Activated effector memory CD4-positive, alpha-beta T cell treated with Interleukin-2 at 50 U/mL for 16 hours (primary cell): Measurements from ENCODE around the gene APBA1.

Experiments used
- DNase-seq: peaks from one replicate; pipeline ENCODE4 v3.0.0-alpha.2; 2020

Gene APBA1

DNA sequence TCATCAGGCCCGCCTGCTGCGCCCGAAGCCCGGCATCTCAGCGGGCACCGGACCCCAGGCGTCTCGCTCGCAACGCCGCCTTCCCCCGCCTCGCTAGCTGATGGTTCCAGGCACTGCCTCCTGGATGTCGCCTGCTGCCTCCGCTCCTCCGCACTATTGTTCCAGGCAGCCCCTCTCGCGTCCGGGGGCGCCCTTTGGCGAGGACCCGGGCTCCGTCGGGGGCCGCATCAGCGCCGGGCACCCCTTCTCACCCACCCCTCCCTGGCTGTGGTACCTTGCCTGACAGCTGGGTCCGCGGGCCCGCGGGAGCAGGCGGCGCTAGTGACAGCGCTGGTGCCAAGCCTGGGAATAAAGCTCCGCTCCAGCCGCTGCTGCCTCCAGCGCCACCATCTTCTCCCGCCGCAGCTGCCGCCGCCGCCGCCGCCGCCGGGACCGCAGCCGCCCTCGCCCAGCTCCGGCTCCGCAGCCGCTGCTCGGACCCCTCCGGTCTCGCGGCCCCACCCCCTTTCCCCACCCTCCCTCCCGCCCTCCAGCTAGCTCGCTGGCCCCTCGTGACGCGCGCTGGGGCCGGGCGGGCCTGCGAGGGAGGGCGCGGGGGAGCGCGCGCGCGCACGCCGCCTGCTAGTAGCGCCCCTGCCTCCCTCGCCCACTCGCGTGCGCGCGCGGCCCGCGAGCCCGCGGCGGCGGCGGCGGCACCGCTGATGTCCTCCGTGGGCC, at the start of gene APBA1:
Gene APBA1 (minus strand): TSS at position 493 of the 717 bp plus-strand sequence.
- peak; percentile 28 for DNase-seq

DNA sequence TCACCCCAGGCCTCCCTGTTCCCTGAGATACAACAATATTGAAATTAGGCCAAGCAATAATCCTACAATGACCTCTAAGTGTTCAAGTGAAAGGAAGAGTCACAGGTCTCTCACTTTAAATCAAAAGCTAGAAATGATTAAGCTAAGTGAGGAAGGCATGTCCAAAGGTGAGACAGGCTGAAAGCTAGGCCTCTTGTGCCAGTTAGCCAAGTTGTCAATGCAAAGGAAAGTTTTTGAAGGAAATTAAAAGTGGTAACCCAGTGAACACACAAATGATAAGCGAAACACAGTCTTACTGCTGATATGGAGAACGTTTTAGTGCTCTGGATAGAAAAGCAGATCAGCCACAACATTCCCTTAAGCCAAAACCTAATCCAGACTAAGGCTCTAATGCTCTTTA, 47.8 kb upstream of the APBA1 start:
- DNase-seq, result no peak

DNA sequence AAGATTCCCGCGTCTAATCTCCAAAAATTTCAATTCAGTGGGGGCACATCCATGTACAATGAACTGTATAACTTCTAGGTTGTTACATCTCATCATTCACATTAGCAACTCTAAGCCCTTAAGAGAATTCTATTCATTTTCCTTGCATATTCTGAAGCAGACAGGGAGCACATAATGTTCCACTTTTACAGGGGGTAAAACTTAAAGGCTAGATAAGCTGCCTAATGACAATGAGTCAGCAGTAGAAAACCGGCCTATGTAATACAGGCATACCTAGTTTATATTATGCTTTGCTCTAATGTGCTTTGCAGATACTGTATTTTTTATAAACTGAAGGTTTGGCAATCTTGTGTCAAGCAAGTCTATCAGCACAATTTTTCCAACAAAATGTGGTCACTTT, 47.2 kb upstream of the APBA1 start:
- DNase-seq, result no peak

DNA sequence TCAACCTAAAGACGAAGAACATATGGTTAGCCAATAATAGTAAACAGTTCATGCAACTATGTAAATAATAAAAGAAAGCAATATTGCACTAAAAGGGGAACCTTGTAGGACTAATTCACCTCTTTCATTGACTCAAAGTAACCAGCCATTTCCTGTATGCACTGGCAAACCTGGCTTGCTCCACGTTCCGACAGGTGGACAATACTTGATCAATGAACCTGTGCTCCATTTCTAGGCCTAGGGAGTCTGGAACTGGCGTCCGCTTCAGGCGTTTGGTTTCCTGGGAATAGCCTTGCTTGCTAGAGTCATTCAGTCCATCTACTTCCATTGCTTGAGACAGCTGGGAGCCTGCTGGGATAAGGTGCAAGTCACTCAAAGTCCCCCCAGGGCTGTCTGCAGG, 46.0 kb upstream of the APBA1 start:
- no peak for DNase-seq

DNA sequence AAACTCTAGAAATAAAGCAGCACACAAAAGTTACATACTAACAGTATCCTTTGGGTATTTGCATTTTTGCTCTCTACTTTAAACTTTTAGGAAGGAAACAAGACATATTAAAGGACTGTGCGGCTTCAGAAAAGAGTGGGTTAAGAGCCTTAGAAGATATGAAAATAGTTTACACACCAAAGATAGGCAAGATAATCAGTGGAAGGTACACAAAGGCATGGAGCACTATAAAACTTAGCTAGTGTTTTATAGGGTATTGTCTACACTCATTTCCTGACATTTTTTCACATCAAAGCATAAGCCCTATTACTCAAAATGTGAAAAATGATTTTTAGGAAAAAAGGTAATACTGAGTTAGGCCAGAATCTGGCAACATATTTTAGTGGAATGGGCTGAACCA, 43.7 kb upstream of the APBA1 start:
- no peak for DNase-seq

DNA sequence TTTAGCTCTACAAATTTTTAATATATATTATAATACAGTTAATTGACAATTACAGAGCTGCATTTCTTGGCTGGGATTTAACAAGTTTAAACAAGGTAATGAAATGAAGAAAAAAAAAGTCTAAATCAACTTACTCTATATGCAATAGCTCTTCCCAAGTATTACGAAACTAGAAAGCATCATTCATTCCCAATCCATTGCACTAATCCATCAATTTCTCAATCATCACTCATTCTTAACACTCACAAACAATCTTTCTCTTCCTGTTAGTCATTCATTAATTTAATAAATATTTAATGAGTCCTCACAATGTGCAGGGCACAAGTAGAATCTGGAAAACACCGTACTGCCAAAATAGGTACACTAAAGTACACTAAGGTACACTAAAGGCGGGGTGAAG, 42.9 kb upstream of the APBA1 start:
- DNase-seq, result no peak

DNA sequence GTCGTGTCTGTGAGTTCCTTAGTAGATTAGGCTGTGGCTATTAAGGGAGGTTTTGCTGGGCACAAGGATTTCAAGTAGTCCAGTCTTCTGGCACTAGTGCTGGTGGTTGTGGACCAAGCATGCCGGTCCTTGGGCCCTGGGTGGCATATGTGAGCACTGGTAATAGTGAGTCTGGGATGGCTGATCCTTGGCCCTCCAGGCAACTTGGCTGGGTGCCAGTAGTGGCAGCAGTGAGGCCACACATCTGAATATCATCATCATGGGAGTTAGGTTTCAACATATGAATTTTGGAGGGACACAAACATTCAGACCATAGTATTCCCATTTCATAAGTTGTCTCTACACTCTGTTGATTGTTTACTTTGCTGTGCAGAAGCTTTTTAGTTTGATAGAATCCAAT, 25.3 kb upstream of the APBA1 start:
- no peak for DNase-seq

DNA sequence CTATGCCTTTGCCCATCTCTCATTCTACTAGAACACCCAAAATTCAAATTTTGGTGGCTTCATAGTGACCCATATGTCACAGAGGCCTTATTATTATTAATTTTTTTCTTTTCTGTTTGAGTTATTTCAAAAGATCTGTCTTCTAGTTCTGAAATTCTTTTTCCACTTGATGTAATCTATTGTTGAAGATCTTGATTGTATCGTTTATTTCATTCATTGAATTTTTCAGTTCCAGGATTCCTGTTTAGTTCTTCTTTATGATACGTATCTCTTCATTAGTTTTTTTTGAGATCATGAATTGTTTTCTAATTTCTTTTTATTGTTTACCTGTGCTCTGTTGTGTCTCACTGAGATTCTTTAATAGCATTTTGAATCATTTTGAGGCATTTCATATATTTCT, 24.6 kb upstream of the APBA1 start:
- DNase-seq, result no peak

DNA sequence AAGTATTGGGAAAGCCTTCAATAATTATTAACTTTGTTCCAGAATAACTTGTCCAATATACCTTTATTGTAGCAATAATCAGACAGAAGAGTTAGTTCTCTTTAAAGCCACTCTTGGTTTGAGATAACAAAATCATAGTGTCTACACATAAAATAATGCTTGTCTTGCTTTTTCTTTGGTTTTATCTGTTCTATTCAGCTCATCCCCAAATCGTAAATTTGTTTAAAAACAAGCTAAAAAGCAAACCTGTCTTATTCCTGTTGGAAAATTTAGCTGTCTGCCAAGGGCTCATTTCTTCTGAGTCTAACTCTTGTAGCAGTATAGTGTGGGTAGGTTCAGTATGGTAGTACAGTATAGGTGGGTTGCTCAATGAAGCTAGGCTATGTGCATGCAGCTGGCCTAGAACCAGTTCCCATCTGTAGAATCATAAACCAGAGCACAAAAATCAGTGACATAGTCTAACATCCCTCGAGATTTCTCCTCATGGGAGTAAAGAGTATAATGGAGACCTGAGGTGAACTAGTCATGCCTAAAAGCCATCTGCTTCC, 17.9 kb upstream of the APBA1 start:
- no peak for DNase-seq

DNA sequence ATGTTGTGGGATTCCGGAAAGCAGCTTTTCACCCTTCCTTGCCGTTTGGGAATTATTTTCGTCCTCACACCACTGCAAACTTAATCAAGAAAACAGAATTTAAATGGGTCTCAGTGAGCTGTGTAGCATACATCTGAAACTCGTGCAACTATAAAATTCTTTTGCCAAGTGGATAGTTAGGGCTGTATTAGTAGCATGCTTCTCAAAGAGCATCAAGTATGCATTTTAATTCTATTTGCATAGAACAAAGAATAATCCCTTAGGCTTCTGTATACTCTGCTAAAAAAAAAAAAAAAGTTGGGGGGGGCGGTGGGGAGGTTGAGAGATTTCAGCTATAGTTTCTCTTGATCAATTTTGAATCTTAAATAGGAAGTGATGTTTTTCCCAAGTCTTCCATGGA, 11.8 kb upstream of the APBA1 start:
- DNase-seq, result no peak

DNA sequence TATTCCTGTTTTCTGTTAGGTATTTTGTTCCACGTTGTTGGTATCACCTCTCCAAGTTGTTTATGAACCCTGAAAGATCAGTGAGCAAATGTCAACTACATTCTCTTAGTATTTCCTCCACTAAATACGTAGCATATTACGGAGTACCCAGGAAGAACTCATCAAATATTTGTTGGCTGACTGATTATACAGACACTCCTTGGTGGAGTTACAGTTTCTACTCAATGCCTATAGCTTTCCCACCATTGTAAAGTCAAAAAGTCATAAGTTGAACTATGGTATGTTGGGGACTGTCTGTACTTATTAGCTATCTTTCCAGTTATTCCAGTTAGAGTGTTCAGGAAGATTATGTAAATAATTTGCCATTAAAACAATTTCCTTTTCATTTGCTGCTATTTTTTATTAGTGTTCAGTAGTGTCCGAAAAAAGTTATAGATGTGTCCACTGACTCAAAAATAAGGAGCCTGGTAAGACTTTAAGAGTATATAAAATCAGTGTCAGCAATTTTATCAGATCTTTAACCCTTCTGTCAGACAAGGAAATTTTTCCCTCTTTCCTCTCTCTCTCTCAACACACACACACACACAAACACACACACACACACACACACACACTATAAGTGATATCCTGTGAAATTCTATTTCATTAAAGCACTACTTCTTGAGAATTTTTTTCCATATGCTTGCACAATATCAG, 6.8 kb upstream of the APBA1 start:
- DNase-seq, result no peak

DNA sequence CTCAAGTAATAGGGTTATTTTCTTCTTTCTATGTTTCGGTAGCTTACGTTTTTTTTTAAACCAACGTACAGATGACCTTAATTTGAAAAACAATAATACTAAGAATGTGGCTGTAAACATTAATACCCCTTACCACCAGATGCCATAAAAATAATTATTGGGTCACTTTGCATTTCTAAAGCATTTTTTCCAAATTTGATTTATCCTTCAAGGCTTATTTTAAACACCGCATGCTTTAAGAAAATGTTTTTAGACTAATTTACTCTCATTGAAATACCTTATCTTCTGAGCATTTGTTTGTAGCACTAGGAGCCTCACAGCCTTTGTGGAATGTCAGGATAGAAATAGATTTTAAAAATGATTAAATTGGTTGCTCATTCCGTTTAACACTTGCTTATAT, 5.8 kb upstream of the APBA1 start:
- DNase-seq, result no peak

DNA sequence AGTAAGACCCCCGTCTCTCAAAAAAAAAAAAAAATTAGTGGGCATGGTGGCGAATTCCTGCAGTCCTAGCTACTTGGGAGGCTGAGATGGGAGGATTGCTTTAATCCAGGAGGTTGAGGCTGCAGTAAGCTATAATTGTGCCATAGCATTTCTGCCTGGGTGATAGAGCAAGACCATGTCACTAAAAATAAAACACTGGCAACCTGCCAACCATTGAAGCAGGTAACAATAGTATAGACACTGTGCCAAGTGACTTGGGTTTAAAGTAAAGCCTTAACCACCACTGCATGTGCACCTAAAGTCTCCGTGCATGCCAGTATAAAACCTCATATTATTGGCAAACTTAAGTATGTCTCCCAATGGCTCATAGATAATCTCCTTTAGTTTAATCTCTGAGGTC, 3.4 kb upstream of the APBA1 start:
- DNase-seq, result no peak

DNA sequence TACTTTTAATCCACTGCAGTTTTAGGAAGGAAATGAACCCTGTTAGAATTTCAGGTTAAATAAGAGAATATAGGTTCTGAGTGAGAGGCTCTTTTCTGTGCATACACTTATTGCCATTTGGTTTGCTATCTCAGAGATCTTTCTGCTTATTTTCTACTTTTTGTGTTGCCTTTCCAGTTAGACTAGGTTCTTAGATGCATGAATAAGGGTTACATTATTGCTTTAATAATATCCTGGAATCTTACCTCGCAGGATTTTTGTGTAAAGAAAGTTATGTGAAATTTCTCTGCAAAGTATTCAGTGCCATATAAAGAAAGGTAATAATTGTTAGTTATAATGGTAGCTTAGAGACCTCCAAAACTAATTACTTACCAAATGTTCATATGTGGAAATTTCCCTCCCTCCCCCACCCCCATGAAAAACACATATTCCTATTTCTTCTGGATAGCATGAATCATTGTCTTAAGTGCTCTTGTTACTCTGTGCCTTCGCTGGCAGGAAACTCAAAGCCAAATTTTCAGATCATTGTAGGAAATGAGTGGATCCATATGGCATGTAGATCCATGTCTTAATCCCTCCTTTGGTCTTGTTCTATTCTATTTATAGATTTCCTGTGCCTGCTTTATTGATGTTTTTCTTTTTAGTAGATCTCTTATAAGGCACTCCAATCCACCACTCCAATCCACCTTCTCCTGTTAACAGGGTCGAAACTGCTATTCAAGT, 2.7 kb upstream of the APBA1 start:
- DNase-seq, result no peak

DNA sequence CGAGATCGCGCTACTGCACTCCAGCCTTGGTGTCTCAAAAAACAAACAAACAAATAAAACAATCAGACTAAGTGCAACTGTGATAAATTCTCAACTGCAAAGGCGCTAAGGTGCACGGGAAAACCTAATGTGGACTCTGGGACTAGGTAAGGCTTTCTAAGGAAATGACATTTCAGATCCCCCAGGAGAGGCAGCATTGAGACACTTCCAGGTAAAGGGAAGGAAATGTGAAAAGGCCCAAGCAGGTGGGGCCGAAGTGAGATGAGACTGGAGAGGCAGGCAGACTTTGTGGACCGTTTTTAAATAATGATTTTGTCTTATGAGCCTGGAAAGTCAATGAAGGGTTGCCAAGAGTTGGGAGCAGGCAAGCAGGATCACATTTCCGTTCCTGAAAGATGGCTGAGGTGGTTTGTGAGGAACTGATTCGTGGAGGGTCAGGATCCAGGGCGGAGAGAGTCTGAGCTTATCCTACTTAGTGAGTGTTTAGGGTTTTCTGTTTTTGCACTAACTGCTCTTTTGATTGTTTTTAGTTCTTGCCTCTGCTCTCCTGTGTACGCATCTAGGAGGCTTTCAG, 2.0 kb upstream of the APBA1 start:
- no peak for DNase-seq

DNA sequence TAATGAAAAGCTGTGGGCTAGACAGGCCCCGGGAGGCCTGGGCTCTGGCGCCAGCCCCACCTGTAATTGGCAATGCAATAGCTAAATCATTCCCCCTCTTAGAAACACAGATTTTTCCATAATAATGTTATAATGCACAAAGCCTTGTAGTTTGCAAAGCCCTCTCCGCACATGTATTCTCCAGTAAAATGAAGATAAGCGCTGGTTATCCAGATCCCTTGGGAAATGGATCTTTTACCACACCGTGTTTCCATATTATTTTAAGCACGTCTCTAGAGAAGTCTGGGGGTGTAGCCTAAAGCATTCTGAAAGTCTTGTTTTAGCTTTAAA, 1.1 kb upstream of the APBA1 start:
- DNase-seq, result no peak

DNA sequence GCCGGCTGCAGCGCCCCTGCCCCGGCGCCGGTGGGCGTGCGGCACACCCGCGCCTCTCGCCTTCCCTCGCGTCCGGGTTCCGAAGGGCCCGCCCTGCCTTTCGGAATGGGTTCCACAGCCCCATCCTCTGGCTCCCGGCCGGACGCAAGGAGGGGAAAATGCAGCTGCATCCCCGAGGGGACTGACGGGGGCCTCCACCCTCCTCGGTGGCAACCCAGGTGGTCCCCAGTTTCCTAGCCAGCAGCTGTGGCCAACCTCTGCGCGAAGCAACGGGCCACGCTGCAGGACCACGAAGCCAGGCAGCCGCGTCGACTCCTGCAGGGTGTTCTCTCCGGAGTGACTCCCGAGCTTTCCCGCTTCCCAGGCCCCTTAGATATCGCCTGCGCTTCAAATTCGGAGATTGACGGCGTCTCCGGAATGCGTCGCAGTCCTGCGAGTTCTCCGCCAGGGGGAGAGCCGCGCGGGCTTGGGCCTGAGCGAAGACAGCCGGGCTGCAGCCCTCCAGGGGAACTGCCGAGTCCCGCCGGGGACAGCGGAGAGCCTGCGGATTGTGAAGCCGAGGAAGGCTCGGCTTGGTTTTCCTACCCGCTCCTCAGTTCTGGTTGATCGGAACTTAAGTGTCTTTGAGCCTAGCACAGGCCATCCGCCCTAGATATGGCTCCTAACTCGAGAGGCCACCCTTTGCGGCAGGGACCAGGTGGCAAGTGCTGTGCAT, 582 bp upstream of the APBA1 start:
- DNase-seq, result peak; percentile 51

DNA sequence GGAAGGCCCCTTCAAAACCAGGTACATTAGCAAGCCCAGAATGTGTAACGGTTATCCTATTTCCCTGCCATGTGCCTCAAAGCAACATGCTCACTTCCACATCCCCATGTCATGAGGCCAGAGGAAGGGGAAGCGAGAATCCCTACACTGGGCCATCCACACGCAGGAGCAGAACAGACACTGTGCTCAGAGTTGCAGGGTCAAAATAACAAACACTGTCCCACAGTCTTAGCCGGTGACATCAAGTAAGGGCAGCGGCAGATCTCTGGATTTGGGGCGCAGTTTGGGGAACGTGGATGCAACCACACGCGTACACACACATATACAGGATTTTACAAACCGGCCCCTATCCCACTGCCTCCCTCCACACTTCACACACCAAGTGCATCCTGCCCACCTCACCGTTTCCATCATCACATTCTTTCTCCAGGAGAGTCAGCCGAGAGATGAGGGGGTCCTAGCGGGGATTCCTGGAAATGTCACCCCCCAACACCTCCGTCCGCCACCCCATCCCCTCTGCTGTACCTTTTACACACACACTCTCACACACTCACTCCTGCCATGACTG, 776 bp downstream of the APBA1 start:
- no peak for DNase-seq

DNA sequence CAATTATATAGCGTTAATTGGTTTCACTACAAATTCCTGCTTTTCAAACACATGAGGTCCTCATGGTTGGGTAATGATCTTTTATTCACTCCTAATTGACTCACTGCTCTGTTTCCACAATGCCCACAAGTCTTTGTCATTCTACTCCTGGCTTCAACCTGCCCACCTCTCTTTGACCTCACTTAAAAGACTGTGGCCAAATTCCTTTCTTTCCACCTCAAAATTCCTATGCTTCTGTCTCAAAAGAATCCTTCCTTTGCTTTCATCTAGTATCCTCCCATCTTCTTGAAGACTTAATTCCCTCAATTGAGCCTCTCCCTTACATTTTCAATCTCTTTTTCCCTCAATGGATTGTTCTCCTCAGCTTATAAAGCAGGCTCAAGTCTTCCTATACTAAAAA, 4.9 kb downstream of the APBA1 start:
- no peak for DNase-seq

DNA sequence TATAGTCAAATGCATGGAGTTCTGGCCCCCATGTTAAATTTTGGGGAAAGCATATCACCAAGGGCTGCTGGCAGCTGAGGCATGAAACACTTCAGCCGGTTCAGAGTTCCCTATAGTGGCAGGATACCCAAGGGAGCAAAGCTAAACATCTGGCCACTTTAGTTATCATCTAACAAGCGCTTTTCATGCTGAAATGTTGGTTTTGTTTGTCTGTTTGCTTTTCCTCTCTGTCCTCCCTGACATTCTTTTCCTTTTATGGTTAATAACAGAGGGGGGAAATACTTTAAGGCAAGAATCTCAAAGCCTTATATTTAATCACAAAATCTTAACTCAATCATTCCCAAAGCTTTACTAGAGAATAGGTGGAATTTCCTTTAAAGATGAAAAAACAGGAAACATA, 11.9 kb downstream of the APBA1 start:
- no peak for DNase-seq

DNA sequence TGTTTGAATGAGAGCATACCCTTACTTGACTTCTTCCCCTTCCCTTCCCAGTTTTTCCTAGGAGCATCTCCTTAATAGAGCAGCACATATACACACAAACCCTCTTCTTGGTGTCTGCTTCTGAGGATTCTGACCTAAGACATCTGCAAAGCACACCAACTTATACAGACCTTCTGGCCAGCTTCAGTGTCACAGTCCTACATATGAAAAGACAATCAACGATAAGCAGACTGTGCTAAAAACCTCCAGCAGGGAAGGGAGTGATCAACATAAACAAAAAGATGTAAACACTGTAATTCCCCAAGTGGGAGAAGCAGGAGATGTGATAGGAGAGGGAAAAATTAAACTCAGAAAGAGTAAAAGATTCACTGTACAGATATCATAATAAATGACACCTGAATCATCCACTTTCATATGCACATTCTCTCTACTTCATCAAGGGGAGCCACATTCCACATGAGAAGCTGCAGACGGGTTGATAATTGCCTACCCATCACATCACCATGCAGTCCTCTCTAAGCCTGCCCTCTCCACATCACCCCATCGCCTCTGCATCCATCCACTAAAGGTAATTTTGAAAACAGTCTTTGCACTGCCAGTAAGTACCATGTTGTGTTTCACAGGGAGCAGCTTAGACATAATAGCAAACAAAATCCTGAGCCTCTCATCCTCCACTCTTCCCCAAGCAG, 13.0 kb downstream of the APBA1 start:
- no peak for DNase-seq

DNA sequence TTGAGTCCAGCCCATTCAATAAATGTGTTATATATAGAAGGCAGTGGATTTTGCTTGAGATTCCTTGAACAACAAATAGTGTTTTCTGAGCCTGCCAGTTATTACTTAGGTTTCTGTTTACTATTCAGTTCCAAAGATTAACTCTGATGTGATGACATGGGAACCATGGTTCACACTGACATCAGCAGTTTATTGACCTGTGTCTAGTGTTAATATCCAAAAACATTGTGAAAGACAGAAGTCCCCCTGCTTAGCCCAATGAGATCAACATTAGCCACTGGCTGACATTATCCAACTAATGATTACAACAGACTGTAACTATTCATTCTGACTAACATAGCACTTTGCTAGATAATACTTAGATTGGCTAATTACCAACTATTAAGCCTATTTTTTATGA, 14.9 kb downstream of the APBA1 start:
- DNase-seq, result no peak
